ENCODE measurements around the gene EPS8. TPM values are rescaled to one million over a fixed set of nuclear protein-coding genes. Genes with fewer than 3 reads are reported as not detected.

EPS8 gene
- total RNA-seq, 1 experiment from 2014 or later, result 13.9 TPM

DNA sequence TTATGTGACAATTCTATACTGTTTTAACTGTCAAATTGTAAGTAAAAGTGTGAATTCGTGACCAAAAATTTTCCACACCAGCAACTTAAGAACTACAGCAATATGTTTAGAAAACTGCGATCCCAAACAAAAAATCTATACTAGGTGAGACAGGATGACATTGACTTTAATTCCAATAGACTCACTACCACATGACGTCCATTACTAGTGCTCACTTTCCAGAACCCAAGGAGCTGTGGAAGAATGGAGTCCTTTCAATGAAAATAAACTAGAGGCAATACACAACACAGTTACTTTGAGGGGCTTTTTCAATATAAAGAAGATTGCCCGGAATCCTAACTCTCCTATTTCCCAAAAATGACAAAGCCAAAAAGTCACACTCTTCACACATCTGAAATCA lies 1.4 kb downstream of the EPS8 start:
- Mint-ChIP-seq H3K27ac (ENCODE audit: unreplicated experiment) (peak overlapping the region; percentile 3), H3K4me3 (ENCODE audit: unreplicated experiment) (peak overlapping the region; percentile 75), H3K36me3 (ENCODE audit: insufficient read depth, unreplicated experiment) (no peaks in the 10 kb centered on the region), H3K4me1 (ENCODE audit: low read depth, unreplicated experiment) (peaks cover 5% of the 10 kb centered on the region), H3K9me3 (ENCODE audit: unreplicated experiment) (no peaks in the 10 kb centered on the region), H3K27me3 (ENCODE audit: insufficient read depth, unreplicated experiment) (peaks cover 13% of the 10 kb centered on the region)
- ChIA-PET POLR2A (no interaction called here), CTCF (interaction anchor here (1.1 to 1.7 kb wide), 2 partner anchors 8 to 203 kb away, joined by 3 to 6 read pairs; no protein-coding TSS in a partner anchor)
- TF ChIP-seq, protein P1, sequence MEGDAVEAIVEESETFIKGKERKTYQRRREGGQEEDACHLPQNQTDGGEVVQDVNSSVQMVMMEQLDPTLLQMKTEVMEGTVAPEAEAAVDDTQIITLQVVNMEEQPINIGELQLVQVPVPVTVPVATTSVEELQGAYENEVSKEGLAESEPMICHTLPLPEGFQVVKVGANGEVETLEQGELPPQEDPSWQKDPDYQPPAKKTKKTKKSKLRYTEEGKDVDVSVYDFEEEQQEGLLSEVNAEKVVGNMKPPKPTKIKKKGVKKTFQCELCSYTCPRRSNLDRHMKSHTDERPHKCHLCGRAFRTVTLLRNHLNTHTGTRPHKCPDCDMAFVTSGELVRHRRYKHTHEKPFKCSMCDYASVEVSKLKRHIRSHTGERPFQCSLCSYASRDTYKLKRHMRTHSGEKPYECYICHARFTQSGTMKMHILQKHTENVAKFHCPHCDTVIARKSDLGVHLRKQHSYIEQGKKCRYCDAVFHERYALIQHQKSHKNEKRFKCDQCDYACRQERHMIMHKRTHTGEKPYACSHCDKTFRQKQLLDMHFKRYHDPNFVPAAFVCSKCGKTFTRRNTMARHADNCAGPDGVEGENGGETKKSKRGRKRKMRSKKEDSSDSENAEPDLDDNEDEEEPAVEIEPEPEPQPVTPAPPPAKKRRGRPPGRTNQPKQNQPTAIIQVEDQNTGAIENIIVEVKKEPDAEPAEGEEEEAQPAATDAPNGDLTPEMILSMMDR (IDR thresholded peaks at IDR 0.05; ENCODE audit: insufficient read depth in 1 of 2, low read depth in 1 of 2, low read length in 1 of 2, severe bottlenecking in 1 of 2, unreplicated experiment in 1 of 2), result no peak
- peak overlapping the region; percentile 76 for H3K4me3 ChIP-seq (ENCODE audit: low read depth, low read length)
- 0 out of 2 replicates have a peak, but pooled peaks cover 3% of the 10 kb centered on the region for H3K4me1 ChIP-seq
- H3K27me3 ChIP-seq (replicated peaks; ENCODE audit: control insufficient read depth, insufficient read depth, low read length), result peaks cover 1% of the 10 kb centered on the region; the same call in 1 of the 2 replicates
- H3K9me3 ChIP-seq, result no peaks in the 10 kb centered on the region
- intact Hi-C loops (cut with micrococcal nuclease; ENCODE audit: unreplicated experiment), result loop anchor here (1.0 to 5.0 kb wide), 3 partner anchors 7 to 160 kb away; partner anchors contain the start of gene STRAP
- DNase-seq, result no peak
- BruUV-seq (replicated peaks), result TSS peak; percentile 40
- no peaks in the 10 kb centered on the region for H3K36me3 ChIP-seq (ENCODE audit: control insufficient read depth, insufficient read depth, low read length)

- no peak for DNase-seq
- TF ChIP-seq, protein P1 (IDR thresholded peaks at IDR 0.05; ENCODE audit: insufficient read depth in 1 of 2, low read depth in 1 of 2, low read length in 1 of 2, severe bottlenecking in 1 of 2, unreplicated experiment in 1 of 2), result no peak
- H3K36me3 ChIP-seq (ENCODE audit: control insufficient read depth, insufficient read depth, low read length), result no peaks in the 10 kb centered on the region
- H3K4me1 ChIP-seq, result peaks cover 5% of the 10 kb centered on the region; the same call in 1 of the 2 replicates
- no peak overlapping the region for H3K4me3 ChIP-seq (ENCODE audit: low read depth, low read length)
- ChIA-PET POLR2A (no interaction called here), CTCF (no interaction called here)
- no peaks in the 10 kb centered on the region for H3K9me3 ChIP-seq
- Mint-ChIP-seq H3K27ac (ENCODE audit: unreplicated experiment) (no peak overlapping the region), H3K4me1 (ENCODE audit: low read depth, unreplicated experiment) (peaks cover 8% of the 10 kb centered on the region), H3K36me3 (ENCODE audit: insufficient read depth, unreplicated experiment) (no peaks in the 10 kb centered on the region), H3K27me3 (ENCODE audit: insufficient read depth, unreplicated experiment) (peaks cover 13% of the 10 kb centered on the region), H3K9me3 (ENCODE audit: unreplicated experiment) (no peaks in the 10 kb centered on the region), H3K4me3 (ENCODE audit: unreplicated experiment) (no peak overlapping the region)
- peaks cover 1% of the 10 kb centered on the region; the same call in 1 of the 2 replicates for H3K27me3 ChIP-seq (replicated peaks; ENCODE audit: control insufficient read depth, insufficient read depth, low read length)
- intact Hi-C loops (cut with micrococcal nuclease; ENCODE audit: unreplicated experiment), result loop anchor here (5.0 kb wide), 1 partner anchor 159 kb away; no protein-coding TSS in a partner anchor
- no TSS peak for BruUV-seq (replicated peaks)
Measured at GRCh38 chr12:15786772-15787171, 2.4 kb downstream of the EPS8 start.

- CTCF ChIA-PET, result interaction anchor here (0.6 kb wide), 1 partner anchor 17 kb away, joined by 3 read pairs; no protein-coding TSS in a partner anchor
- BruUV-seq (replicated peaks), result no TSS peak
- peaks cover 21% of the 10 kb centered on the region for H3K4me1 Mint-ChIP-seq (ENCODE audit: low read depth, unreplicated experiment)
- DNase-seq, result no peak
- POLR2A ChIA-PET, result no interaction called here
- no peaks in the 10 kb centered on the region for H3K9me3 Mint-ChIP-seq (ENCODE audit: unreplicated experiment)
- peaks cover 26% of the 10 kb centered on the region for H3K4me1 ChIP-seq
- no peak overlapping the region for H3K27ac Mint-ChIP-seq (ENCODE audit: unreplicated experiment)
- intact Hi-C loops (cut with micrococcal nuclease; ENCODE audit: unreplicated experiment), result no loop called here
- no peaks in the 10 kb centered on the region for H3K9me3 ChIP-seq
- H3K36me3 ChIP-seq (ENCODE audit: control insufficient read depth, insufficient read depth, low read length), result no peaks in the 10 kb centered on the region
- peaks cover 11% of the 10 kb centered on the region for H3K36me3 Mint-ChIP-seq (ENCODE audit: insufficient read depth, unreplicated experiment)
- H3K27me3 ChIP-seq (replicated peaks; ENCODE audit: control insufficient read depth, insufficient read depth, low read length), result no peaks in the 10 kb centered on the region
- TF ChIP-seq, protein P1 (IDR thresholded peaks at IDR 0.05; ENCODE audit: insufficient read depth in 1 of 2, low read depth in 1 of 2, low read length in 1 of 2, severe bottlenecking in 1 of 2, unreplicated experiment in 1 of 2), result no peak
- H3K4me3 Mint-ChIP-seq (ENCODE audit: unreplicated experiment), result no peak overlapping the region
- H3K27me3 Mint-ChIP-seq (ENCODE audit: insufficient read depth, unreplicated experiment), result peaks cover 12% of the 10 kb centered on the region
- H3K4me3 ChIP-seq (ENCODE audit: low read depth, low read length), result no peak overlapping the region
Measured at GRCh38 chr12:15783288-15783687, 5.9 kb downstream of the EPS8 start.

Measured in Caco-2 (cell line).